ENCODE measurements around the gene SMAD2. TPM values are rescaled to one million over a fixed set of nuclear protein-coding genes. Genes with fewer than 3 reads are reported as not detected.

The SMAD2 gene
- total and polyA plus RNA-seq, 3 donors from 2014 or later, result 76.9 to 115 (median 109) TPM

DNA sequence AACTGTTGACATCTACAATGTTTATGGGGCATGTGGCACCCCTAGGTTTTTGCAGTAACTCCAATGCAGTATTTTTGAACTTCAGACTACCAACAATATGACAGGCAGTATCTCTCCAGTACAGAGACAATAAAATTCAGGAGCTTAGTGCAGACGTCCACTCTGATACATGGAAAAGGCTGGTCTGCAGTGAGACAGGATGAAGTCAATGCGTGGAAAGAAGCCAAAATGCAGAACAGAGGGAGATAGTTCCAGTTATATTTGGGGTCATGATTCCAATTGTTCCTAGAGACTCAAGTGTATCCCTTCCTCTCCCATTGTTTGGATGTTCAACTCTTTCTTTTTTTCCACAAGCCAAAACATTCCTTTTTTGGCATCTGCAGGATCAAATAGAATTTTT is 18.7 kb upstream of the SMAD2 start:
- no peak overlapping the region for H3K4me3 ChIP-seq
- H3K36me3 ChIP-seq (ENCODE audit: low read depth, missing control alignments), result no peaks in the 10 kb centered on the region
- H3K4me1 ChIP-seq, result no peaks in the 10 kb centered on the region
- intact Hi-C loops (cut with DNase I; ENCODE audit: low total_unique reads), result no loop called here
- H3K9me3 ChIP-seq, result no peaks in the 10 kb centered on the region
- WGBS, 2 donors, result 52 to 59% methylated on average over 2 of the region's 2 CpGs
- no peak overlapping the region for H3K27ac ChIP-seq
- DNase-seq, result no peak
- H3K27me3 ChIP-seq, result no peaks in the 10 kb centered on the region
- no peak for TF ChIP-seq POLR2A (IDR thresholded peaks at IDR 0.05)
- TF ChIP-seq, protein P1, sequence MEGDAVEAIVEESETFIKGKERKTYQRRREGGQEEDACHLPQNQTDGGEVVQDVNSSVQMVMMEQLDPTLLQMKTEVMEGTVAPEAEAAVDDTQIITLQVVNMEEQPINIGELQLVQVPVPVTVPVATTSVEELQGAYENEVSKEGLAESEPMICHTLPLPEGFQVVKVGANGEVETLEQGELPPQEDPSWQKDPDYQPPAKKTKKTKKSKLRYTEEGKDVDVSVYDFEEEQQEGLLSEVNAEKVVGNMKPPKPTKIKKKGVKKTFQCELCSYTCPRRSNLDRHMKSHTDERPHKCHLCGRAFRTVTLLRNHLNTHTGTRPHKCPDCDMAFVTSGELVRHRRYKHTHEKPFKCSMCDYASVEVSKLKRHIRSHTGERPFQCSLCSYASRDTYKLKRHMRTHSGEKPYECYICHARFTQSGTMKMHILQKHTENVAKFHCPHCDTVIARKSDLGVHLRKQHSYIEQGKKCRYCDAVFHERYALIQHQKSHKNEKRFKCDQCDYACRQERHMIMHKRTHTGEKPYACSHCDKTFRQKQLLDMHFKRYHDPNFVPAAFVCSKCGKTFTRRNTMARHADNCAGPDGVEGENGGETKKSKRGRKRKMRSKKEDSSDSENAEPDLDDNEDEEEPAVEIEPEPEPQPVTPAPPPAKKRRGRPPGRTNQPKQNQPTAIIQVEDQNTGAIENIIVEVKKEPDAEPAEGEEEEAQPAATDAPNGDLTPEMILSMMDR (IDR thresholded peaks at IDR 0.05), result no peak

DNA sequence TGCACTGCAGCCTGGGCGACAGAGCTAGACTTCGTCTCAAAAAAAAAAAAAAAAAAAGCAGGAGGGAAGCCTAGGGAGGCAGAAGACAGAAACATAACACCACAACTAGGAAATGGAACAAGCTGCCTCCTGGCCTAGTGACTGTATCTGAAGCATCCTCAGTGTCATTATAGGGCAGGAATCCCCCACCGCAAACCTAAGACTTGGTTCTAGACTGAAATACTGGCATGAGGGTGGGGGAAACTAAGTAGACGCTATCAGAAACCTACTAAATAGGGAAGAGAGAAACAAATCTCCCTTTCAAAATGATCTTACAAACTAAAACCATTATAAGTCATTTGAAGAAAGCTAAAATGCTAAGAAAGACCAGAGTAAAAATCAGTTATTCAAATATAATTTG is 16.4 kb upstream of the SMAD2 start:
- intact Hi-C loops (cut with DNase I; ENCODE audit: low total_unique reads), result no loop called here
- no peaks in the 10 kb centered on the region for H3K9me3 ChIP-seq
- no peaks in the 10 kb centered on the region for H3K27me3 ChIP-seq
- H3K36me3 ChIP-seq (ENCODE audit: low read depth, missing control alignments), result no peaks in the 10 kb centered on the region
- 61 to 72% methylated on average over 4 of the region's 4 CpGs for WGBS, 2 donors
- H3K27ac ChIP-seq, result no peak overlapping the region
- no peaks in the 10 kb centered on the region for H3K4me1 ChIP-seq
- H3K4me3 ChIP-seq, result no peak overlapping the region
- TF ChIP-seq, protein P1 (IDR thresholded peaks at IDR 0.05), result no peak
- TF ChIP-seq POLR2A (IDR thresholded peaks at IDR 0.05), result no peak
- DNase-seq, result no peak

DNA sequence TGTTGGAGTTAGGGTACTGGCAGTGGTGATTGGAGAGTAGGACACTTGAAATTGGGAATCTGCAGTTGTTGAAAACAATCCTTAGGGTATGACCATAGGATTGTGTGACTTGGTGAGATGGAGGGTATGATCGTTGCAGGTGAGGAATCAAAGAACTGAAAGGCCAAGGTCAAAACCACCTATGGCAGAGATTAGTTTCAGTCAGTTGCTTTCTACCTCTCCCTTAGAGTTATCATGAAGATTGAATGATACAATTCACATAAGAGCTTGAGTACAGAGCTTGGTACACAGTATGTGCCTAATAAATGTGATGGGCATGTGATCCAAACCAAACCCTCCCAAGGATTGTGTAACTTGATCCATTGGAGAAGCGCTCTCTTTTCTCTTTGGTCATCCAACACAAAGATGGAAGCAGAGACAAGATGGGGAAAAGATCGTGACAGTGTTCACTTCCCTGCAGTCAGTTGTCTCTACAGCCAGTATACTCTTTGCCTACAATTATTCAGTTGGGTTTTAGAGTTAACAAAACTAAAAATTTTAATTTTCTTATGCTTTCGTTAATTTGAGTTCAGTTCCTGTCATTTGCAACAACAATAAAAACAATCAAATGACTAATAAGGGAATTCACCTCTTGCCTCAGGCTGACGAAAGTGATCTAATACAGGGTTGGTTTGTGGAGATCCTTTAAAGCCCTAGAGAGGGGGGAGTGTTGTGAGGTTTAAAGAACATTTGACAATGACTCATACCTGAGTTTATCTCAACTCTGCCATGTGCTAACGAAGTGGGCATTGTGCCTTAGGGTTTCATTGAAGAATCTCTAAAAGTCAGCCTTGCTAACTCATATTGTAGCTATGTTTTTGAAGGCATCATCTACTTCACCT is 14.8 kb upstream of the SMAD2 start:
- H3K9me3 ChIP-seq, result no peaks in the 10 kb centered on the region
- intact Hi-C loops (cut with DNase I; ENCODE audit: low total_unique reads), result no loop called here
- H3K27ac ChIP-seq, result no peak overlapping the region
- no peak for TF ChIP-seq POLR2A (IDR thresholded peaks at IDR 0.05)
- TF ChIP-seq, protein P1 (IDR thresholded peaks at IDR 0.05), result no peak
- H3K4me3 ChIP-seq, result no peak overlapping the region
- no peaks in the 10 kb centered on the region for H3K4me1 ChIP-seq
- WGBS, 2 donors, result 83% methylated on average over 6 of the region's 6 CpGs
- no peaks in the 10 kb centered on the region for H3K36me3 ChIP-seq (ENCODE audit: low read depth, missing control alignments)
- no peaks in the 10 kb centered on the region for H3K27me3 ChIP-seq
- DNase-seq, result no peak

DNA sequence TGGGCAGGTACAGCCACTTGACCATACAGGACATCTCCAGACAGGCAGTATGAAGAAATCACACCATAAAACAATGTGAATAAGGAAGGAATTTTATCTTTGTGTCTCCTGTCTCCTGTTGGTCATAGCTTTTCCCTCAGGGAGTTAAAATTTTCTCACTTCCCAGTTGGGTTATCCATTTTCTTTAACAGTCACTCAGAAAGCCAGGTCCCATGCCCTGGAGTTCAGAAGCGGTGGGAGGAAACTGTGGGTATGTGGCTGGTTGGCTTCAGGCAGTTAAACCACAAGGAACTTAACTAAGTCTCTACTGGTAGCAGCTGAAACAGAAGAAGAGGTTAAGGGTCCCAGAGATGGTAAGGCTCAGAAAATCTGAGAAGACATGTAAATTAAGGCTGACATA is 6.5 kb upstream of the SMAD2 start:
- intact Hi-C loops (cut with DNase I; ENCODE audit: low total_unique reads), result no loop called here
- 94% methylated on average over 1 of the region's 1 CpG for WGBS, 2 donors
- Histone ChIP-seq H3K27ac (no peak overlapping the region), H3K9me3 (no peaks in the 10 kb centered on the region), H3K4me1 (no peaks in the 10 kb centered on the region), H3K36me3 (ENCODE audit: low read depth, missing control alignments) (no peaks in the 10 kb centered on the region), H3K4me3 (no peak overlapping the region), H3K27me3 (no peaks in the 10 kb centered on the region)
- DNase-seq, result no peak
- TF ChIP-seq POLR2A (IDR thresholded peaks at IDR 0.05), result no peak
- TF ChIP-seq, protein P1 (IDR thresholded peaks at IDR 0.05), result no peak

Measured in testis (tissue), 3 donors.